Bladder microvascular endothelial cell (primary cell): ENCODE results near the gene CYFIP1. TPM values are rescaled to one million over a fixed set of nuclear protein-coding genes. Genes with fewer than 3 reads are reported as not detected.

ENCODE experiments used
- total RNA-seq: library from RNA; depleted of rRNA; stranded (reverse); fragments of >200 nt; gene quantifications from 2 replicates; pipeline ENCODE4 v1.2.3, GENCODE V29; 2014

Gene CYFIP1
- total RNA-seq: 88.7 and 154 TPM in 2 replicates

DNA sequence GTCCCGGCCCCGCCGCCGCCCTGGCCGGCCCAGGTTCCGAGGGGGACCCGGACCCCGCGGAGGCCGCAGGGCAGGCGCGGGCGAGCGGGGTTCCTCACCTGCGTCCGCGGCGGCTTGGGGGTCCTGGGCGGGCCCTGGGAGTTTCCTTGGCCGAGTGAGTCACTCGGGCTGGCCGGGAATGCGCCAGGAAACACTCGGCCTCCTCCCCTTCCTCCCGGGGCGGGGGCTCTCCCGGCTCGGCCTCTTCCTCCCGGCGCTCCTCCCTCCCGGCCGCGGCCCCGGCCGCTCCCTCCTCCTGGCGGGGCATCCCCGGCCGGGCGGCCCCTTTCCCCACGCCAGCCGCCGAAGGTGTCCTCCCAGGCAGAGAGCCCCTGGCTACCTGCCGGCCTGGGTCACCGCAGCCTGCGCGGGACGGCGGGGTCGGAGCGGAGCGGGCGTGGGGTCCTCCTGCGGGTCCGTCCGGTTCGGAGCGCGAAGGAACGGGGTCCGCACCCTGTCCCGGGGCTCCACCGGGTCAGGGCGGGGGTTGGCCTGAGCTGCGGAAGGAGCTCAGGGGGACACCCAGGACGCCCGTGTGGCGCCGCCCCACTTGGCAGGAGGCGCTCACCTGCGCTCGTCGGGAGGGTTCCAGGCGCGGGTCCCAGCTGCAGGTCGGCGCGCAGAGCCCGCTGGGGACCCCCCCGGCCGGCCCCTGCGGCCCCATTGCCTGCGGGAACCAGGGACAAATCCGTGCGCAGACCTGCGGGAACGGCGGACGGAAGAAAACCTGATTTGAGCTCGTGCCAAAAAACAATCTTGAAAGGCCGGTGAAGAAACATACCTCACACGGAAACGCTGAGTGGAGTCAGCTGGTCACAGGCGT, at the start of gene CYFIP1:
TSS of gene CYFIP1 (minus strand) at position 180 of the 862 bp plus-strand sequence. CDS start 33,083 bp downstream, outside the sequence.

DNA sequence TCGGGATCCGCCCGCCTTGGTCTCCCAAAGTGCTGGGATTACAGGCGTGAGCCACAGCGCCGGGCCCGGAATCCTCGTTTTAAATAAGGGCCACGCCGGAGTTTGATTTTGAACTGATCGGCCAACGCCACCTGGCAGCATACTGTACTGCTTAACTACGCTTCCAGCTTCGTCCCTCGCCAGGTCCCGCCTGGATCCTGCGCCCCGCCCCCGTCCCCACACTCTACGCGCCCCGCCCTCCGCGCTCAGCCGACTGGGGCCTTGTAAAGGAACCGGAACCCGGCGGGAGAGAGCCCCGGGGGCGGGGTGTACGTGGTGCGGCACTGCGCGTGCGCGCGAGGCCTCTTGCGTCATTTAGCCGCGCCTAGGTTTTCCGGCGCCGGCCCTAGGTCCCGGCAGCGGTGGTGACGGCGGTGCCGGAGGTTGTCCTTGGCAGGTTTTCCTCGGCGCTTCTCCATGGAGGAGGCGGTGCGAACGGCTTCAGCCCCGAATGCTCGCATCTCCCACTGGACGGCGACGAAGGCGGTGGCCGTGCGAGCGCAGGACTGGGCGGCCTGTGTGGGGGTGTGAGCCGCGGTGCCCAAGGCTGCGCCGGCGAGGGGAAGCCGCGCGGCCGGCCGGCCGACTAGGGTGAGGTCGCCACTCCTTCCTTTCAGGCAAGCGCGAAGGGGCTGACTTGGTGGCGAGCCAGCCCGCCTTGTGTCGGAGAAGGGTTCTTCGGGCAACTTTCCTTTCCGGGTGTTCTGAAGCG, 141.7 kb downstream of the CYFIP1 start, which contains the start of gene NIPA2:
TSS of gene NIPA2 (plus strand) at position 375 of the 751 bp plus-strand sequence. CDS start 13,066 bp downstream, outside the sequence.

Other genes with a start within 250 kb of the CYFIP1 start
- gene NIPA1, start 193.7 kb downstream of the CYFIP1 start, total RNA-seq: 5.7 and 16.4 TPM in 2 replicates
- 52.9 and 74.0 TPM in 2 replicates for gene NIPA2, start 141.7 kb downstream of the CYFIP1 start, total RNA-seq
- 18.0 and 22.3 TPM in 2 replicates for gene TUBGCP5, start 59.2 kb upstream of the CYFIP1 start, total RNA-seq
- not detected in 2 replicates for gene GOLGA6L1, start 156.5 kb upstream of the CYFIP1 start, total RNA-seq